Stimulated activated CD8-positive, alpha-beta memory T cell treated with anti-CD3 and anti-CD28 coated beads, Interleukin-4, amount 100 ng/mL, for 1 hour (primary cell): ENCODE results near the gene DENND5A.
"Not testable (repeated sequence)": the region's sequence is repeated elsewhere in the genome, so short reads cannot be mapped to it uniquely, and the experiment has no call there.

Source experiments
- DNase-seq, 2 donors: peaks; one replicate each; pipeline ENCODE4 v3.0.0-alpha.2; 2020; ENCODE audit warnings: low read depth in 2 of 2, low spot score in 1 of 2

The DENND5A gene

GRCh38 chr11:9103542-9104276 is 161.4 kb downstream of the DENND5A start:
- no peak for DNase-seq

- no peak for DNase-seq
Measured at GRCh38 chr11:9099617-9100016, 165.5 kb downstream of the DENND5A start.

DNA sequence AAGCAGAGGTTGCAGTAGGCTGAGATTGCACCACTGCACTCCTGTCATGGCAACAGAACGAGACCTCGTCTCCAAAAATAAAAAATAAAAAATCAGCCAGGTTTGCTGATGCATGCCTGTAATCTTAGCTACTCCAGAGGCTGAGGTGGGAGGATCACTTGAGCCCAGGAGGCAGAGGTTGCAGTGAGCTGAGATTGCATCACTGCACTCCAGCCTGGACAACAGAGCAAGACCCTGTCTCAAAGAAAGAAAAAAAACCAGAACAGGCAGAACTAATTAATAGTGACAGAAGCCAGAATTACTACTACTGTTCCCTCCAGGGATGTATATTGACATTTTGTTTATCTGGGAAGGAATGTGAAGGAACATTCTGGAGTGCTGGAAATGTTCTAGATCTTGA is 166.7 kb downstream of the DENND5A start:
- DNase-seq = not testable (repeated sequence)

- not testable (repeated sequence) for DNase-seq
Measured at GRCh38 chr11:9097186-9097943, 167.8 kb downstream of the DENND5A start.

GRCh38 chr11:9096427-9096826 is 168.7 kb downstream of the DENND5A start:
- no peak for DNase-seq

- no peak for DNase-seq
Measured at GRCh38 chr11:9095421-9095820, 169.7 kb downstream of the DENND5A start.

DNA sequence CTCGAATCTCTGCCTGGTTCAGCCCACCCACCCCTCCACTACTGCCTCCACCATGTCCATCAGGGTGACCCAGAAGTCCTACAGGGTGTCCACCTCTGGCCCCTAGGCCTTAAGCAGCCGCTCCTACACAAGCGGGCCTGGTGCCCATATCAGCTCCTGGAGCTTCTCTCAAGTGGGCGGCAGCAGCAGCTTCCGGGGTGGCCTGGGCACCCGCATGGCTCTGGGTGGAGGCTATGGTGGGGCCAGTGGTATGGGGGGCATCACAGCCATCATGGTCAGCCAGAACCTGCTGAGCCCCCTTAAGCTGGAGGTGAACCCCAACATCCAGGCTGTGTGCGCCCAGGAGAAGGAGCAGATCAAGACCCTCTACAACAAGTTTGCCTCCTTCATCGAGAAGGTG is 170.7 kb downstream of the DENND5A start:
- no peak for DNase-seq

- DNase-seq = no peak
Measured at GRCh38 chr11:9092853-9093778, 172.0 kb downstream of the DENND5A start.

- no peak for DNase-seq
Measured at GRCh38 chr11:9092072-9092471, 173.1 kb downstream of the DENND5A start.

DNA sequence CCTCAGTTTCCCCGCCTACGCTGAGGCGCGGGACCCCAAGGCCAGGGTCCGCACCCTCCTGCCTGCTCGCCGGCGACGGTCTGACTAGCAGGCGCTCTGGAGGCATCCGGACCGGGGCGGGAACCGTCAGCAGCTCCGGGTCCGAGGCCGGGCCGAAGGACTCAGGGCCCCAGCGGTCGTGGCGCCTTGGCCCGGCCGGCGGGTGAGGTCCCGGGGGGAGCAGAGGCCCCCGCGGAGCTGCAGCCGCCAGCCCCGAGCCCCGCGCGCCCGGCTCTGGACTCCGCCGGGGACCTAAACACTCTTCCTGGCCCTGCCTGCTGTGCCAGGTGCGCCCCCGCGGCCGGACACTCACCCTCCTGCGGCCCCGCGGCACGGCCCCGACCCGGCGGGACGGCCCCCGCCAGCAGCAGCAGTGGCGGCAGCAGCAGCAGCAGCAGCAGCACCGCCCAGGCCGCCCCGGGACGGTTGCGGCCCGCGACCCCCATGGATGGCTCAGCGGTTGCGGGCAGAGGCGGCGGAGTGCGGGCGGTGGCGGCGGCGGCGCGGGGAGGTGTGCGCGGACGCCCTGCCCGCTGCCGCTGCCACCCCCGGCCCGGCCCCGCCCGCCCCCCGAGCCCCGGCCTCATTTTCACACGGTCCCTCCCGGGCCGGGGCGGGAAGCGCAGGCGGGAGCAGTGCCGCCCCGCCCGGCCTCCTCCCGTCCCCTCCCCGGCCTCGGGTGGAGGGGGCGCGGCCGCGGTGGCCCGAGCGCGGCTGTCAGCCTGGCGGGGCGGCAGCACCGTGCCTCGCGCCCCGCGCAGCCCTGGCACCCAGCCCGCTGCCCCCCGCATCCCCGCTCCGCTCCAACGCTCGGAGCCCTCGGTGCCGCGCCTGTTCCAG is 173.9 kb downstream of the DENND5A start, which contains the start of gene SCUBE2:
TSS of gene SCUBE2 (minus strand) at position 556 of the 879 bp plus-strand sequence. CDS start at position 485, 71 bp downstream.
- DNase-seq = no peak

DNA sequence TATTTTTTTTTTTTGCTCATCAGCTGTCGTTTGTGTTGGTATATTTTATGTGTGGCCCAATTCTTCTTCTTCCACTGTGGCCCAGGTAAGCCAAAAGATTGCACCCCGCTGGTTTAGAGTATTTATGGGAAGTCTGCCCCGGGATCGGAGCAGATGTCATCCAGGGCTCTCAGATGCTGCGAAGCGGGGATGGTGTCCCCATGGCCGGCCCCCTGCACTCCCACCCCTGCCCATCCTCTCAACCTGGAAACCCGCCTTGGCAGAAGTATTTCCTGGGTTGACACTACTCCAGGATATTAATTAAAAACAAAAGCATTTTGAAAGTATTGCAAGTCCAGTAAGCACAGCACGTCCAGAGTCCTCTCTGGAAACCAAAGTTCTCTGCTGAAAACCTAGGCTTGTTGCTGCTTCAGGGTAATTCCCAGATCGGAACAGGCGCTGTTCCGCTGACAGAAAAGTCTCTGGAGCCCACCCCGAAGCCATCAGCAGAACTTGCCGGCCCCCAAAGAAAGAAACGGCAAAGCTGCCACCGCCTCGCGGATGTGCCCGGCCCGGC is 174.6 kb downstream of the DENND5A start:
- no peak for DNase-seq

DNA sequence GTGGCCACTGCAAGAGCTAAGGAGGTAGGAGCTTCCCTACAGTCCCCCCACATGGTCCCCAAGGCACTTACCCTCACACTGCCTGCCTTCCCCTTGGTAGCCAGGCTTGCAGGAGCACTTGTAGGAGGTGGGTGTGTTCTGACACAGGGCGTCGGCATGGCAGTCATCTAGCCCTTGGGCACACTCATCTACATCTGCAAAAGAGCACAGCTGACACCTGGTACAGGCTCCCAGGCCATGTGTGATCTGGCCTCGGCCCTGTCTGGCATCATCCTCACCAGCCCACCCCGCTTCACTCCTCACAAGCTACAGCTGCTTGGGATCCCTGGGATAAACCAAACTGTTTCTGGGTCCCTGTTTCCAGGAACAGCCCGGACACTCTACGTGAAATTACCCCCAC is 175.5 kb downstream of the DENND5A start:
- no peak for DNase-seq

DNA sequence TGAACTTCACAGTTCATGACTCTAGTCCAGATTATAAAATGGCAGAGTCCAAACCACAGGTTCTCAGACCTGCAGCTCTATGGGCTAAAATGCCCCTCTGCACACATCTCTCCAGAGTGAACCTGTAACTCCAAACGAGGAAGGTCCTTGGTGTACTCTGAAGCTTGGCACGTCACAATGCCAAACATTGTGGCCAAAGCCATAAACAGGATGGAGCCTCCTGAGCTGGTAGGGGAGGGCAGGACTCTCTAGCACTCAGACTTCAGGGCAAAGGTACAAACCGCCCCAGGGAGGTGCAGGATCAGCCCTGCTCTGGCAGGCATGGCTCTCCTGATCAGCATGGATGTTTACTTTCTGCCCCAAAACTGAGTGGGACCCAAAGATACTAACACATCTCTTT is 176.1 kb downstream of the DENND5A start:
- no peak for DNase-seq
